Activated CD4-positive, alpha-beta T cell treated with anti-CD3 and anti-CD28 coated beads for 36 hours (primary cell): ENCODE results near the gene GNE. TPM values are rescaled to one million over a fixed set of nuclear protein-coding genes. Genes with fewer than 3 reads are reported as not detected.
"Not testable (repeated sequence)": the region's sequence is repeated elsewhere in the genome, so short reads cannot be mapped to it uniquely, and the experiment has no call there.

ENCODE experiments used
- ATAC-seq: fragments of 200-7000 bp; cut with Tn5 transposase; one replicate; pipeline ENCODE4 v1.10.0; 2021; ENCODE audit warnings: mild to moderate bottlenecking, moderate library complexity
- CTCF ChIA-PET: fragments of 350-600 bp; sonication (Branson Sonifier 250); formaldehyde crosslinking; loops from one replicate; lab custom pipeline; 2021; ENCODE audit warnings: antibody characterized with exemption; lab: Charles Lee
- POLR2A ChIA-PET: fragments of 350-600 bp; sonication (Branson Sonifier 250); formaldehyde crosslinking; loops from one replicate; lab custom pipeline; 2021; ENCODE audit warnings: antibody characterized with exemption, inconsistent platforms; lab: Charles Lee
- DNase-seq: peaks from one replicate; pipeline ENCODE4 v3.0.0-alpha.2; 2020
- H3K27ac Mint-ChIP-seq: one replicate; pipeline ENCODE4 v1.8.0; 2021; ENCODE audit warnings: mixed read lengths
- H3K27me3 Mint-ChIP-seq: one replicate; pipeline ENCODE4 v1.8.0; 2021; ENCODE audit warnings: mixed read lengths
- H3K36me3 Mint-ChIP-seq: one replicate; pipeline ENCODE4 v1.8.0; 2021; ENCODE audit warnings: low read depth, mixed read lengths
- H3K4me1 Mint-ChIP-seq: one replicate; pipeline ENCODE4 v1.8.0; 2021; ENCODE audit warnings: mixed read lengths
- H3K4me3 Mint-ChIP-seq: one replicate; pipeline ENCODE4 v1.8.0; 2021; ENCODE audit warnings: mild to moderate bottlenecking, moderate library complexity, mixed read lengths
- H3K9me3 Mint-ChIP-seq: one replicate; pipeline ENCODE4 v1.8.0; 2021; ENCODE audit warnings: low read depth, mixed read lengths
- intact Hi-C, 2 experiments: fragments of 100-400 bp; cut with DNase I in 1 of 2; cut with micrococcal nuclease in 1 of 2; formaldehyde crosslinking; loops; one replicate each; pipeline versions ENCODE4 v1.14.2 to v1.15.1; 2022 to 2024; cut with DNase I, micrococcal nuclease
- total RNA-seq, 2 experiments: library from RNA; stranded (reverse); gene quantifications; one replicate each; pipeline ENCODE4 v1.2.3, GENCODE V29; 2021

The GNE gene
- total RNA-seq, result 10 to 100 TPM; 17.0 to 19.0 TPM

DNA sequence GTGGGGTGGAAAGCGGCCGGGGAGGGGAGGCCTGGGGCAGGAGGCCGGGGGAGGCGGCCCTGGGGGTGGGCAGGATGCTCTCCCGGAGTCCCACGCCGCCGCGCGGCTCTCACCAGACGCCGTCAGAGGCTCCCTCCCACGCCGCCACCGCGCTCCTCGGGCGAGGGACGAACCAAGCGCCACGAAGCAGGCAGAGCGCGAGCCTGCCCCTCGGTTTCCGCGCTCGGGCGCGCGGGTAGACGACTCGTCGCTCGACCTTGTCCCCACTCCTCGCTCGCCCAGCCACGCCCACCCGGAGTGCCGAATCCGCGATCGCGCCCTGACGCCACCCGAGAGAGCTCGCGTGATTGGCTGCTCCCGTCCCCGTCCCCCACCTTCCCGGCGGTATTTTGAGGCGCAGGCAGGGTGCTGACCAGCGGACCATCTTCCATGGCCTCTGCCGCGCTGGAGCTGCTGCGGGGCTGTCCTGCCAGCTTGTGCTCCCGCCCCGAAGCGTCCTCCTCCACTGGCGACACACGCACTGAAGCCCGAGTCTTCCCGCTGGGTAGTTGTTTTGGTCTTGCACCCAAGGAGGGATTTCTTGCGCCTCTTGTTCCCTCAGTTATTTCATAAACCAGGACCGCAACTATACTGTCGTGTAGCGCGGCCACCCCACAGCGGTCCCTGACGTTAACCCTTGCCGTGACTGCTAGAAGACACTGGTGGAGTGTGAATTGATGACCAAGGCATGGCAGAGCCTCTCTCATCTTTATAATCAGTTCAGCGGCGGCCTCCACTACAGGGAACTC lies at the start of gene GNE:
TSS of gene GNE (minus strand) at position 241 of the 788 bp plus-strand sequence. CDS start 9,093 bp downstream, outside the sequence.
- ATAC-seq, result peak; percentile 85
- Mint-ChIP-seq H3K27me3 (no peaks in the 10 kb centered on the region), H3K4me1 (peaks cover 8% of the 10 kb centered on the region), H3K9me3 (no peaks in the 10 kb centered on the region), H3K36me3 (no peaks in the 10 kb centered on the region), H3K4me3 (peak within 1 kb of the TSS; percentile 91), H3K27ac (peak within 1 kb of the TSS; percentile 90)
- intact Hi-C loops, result loop anchor here (1.0 to 5.0 kb wide), 12 partner anchors 68 to 526 kb away; partner anchors contain the start of genes CLTA (in 2 of the 2), RNF38 (in 2 of the 2), CREB3 (in 1 of the 2) and GLIPR2 (in 1 of the 2)
- ChIA-PET POLR2A (interaction anchor here (0.6 to 1.8 kb wide), 4 partner anchors 10 to 315 kb away, joined by 3 to 6 read pairs (median 4); no protein-coding TSS in a partner anchor), CTCF (interaction anchor here (0.7 to 2.4 kb wide), 6 partner anchors 8 to 434 kb away, joined by 3 to 11 read pairs (median 4); no protein-coding TSS in a partner anchor)
- peak; percentile 99 for DNase-seq

DNA sequence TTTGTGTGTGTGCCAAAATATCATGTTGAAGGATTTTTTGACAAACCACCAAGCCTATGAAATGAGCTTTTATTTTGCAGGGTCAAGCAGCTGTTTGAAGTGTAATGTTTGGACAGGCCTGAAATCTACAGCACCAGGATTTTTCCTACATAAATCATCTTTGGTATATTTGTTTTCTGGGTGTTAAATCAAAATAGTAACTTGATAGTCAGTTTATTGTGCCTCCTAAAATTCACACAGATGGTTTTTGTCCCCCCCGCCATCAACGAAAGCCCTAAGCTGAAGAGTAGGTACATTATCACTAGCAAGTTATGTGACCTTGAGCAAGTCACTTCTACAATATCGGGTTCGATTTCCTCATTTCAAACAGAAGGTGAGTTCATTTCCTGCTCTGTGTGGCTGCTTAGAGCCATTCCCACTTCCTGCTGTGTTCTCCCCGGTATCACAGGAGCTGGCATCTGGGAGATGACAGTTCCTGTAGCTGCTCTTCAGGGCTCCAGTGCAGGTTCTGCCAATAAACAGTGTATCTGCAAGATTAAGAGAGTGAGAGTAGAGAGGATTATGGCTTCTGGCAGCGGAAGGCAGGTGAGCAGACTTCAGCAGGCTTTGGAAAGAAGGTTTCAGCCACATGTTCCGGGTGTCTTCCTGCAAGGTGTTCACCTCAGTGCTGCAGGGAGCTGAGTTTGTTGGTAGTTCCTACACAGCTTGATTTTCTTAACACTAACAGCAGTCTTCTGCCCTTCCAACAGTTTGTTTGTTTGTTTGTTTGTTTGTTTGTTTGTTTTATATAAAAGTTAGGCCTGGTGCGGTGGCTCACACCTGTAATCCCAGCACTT lies 48.4 kb upstream of the GNE start:
- intact Hi-C loops, result no loop called here
- H3K4me1 Mint-ChIP-seq, result peaks cover 9% of the 10 kb centered on the region
- no peaks in the 10 kb centered on the region for H3K36me3 Mint-ChIP-seq
- no peaks in the 10 kb centered on the region for H3K27me3 Mint-ChIP-seq
- peak; percentile 74 for ATAC-seq
- no peaks in the 10 kb centered on the region for H3K9me3 Mint-ChIP-seq
- CTCF ChIA-PET, result interaction anchor here (0.6 to 3.6 kb wide), 6 partner anchors 12 to 483 kb away, joined by 3 to 11 read pairs (median 3); no protein-coding TSS in a partner anchor
- no peak overlapping the region for H3K4me3 Mint-ChIP-seq
- DNase-seq, result peak; percentile 8
- POLR2A ChIA-PET, result no interaction called here
- H3K27ac Mint-ChIP-seq, result peak overlapping the region; percentile 44

- DNase-seq, H3K36me3 Mint-ChIP-seq, POLR2A ChIA-PET, H3K9me3 Mint-ChIP-seq, ATAC-seq, H3K27me3 Mint-ChIP-seq, H3K4me3 Mint-ChIP-seq, CTCF ChIA-PET, H3K4me1 Mint-ChIP-seq, intact Hi-C loops, H3K27ac Mint-ChIP-seq: not testable (repeated sequence)
Measured at GRCh38 chr9:36304366-36304765, 46.1 kb upstream of the GNE start.

GRCh38 chr9:36301227-36301626 lies 43.0 kb upstream of the GNE start:
- POLR2A ChIA-PET, result no interaction called here
- intact Hi-C loops, result no loop called here
- H3K4me3 Mint-ChIP-seq, result no peak overlapping the region
- DNase-seq (no peak), ATAC-seq (no peak)
- H3K4me1 Mint-ChIP-seq, result peaks cover under 1% of the 10 kb centered on the region
- no peak overlapping the region for H3K27ac Mint-ChIP-seq
- CTCF ChIA-PET, result interaction anchor here (0.6 kb wide), 1 partner anchor 105 kb away, joined by 3 read pairs; no protein-coding TSS in a partner anchor
- H3K9me3 Mint-ChIP-seq, result no peaks in the 10 kb centered on the region
- no peaks in the 10 kb centered on the region for H3K27me3 Mint-ChIP-seq
- H3K36me3 Mint-ChIP-seq, result no peaks in the 10 kb centered on the region

DNA sequence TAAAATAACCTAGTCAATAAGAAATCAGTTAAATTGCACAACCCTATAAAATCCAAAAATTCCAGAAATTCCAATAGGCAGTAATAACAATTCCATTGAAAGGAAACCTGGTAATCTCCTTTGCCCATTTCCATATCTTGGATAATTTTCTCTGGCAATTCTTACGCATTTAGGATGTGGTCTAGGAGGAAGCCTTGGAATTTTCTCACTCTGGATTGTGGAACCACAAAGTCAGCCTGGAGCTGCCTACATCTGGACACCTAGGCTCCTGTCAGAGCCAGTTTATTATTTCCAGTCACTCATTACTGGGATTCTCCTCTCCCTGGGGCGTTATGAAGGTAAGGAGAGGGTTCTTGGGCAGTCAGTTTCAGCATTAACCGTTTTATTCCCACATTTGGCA lies 40.3 kb upstream of the GNE start:
- H3K27me3 Mint-ChIP-seq, result no peaks in the 10 kb centered on the region
- no peak for DNase-seq
- POLR2A ChIA-PET, result no interaction called here

DNA sequence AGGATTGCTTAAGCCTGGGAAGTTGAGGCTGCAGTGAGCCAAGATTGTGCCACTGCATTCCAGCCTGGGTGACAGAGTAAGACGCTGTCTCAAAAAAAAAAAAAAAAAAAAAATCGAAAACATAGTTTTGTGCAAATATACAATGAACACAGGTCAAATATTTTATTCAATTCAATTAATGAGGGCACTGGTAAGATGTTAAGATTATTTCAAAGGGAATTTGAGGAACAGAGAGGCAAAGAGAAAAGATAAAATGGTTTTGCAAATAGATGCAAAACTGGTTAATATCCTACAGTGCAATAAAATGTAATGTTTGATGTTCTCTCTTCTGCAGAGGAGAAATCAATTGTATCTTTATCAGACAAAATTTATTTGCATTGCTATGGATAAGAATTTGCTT lies 39.5 kb upstream of the GNE start:
- intact Hi-C loops, result no loop called here
- Mint-ChIP-seq H3K4me1 (no peaks in the 10 kb centered on the region), H3K27ac (no peak overlapping the region), H3K9me3 (no peaks in the 10 kb centered on the region), H3K36me3 (no peaks in the 10 kb centered on the region), H3K4me3 (no peak overlapping the region), H3K27me3 (no peaks in the 10 kb centered on the region)
- ATAC-seq, result no peak
- CTCF ChIA-PET, result no interaction called here
- POLR2A ChIA-PET, result no interaction called here
- DNase-seq, result no peak

More for the DNA sequence above, 40.3 kb upstream of the GNE start:
- no peak for ATAC-seq
- intact Hi-C loops, result no loop called here
- Mint-ChIP-seq H3K4me1 (no peaks in the 10 kb centered on the region), H3K9me3 (no peaks in the 10 kb centered on the region), H3K36me3 (no peaks in the 10 kb centered on the region), H3K4me3 (no peak overlapping the region), H3K27ac (no peak overlapping the region)
- CTCF ChIA-PET, result no interaction called here

GRCh38 chr9:36294996-36295395 lies 36.7 kb upstream of the GNE start:
- POLR2A ChIA-PET, intact Hi-C loops, H3K27ac Mint-ChIP-seq, H3K36me3 Mint-ChIP-seq, DNase-seq, H3K9me3 Mint-ChIP-seq, ATAC-seq, H3K4me3 Mint-ChIP-seq, H3K27me3 Mint-ChIP-seq, H3K4me1 Mint-ChIP-seq: not testable (repeated sequence)
- CTCF ChIA-PET, result interaction anchor here (0.7 to 1.8 kb wide), 3 partner anchors 8 to 1121 kb away, joined by 3 to 6 read pairs (median 4); no protein-coding TSS in a partner anchor

- POLR2A ChIA-PET, result no interaction called here
Measured at GRCh38 chr9:36293918-36294317, 35.7 kb upstream of the GNE start.

GRCh38 chr9:36293171-36293570 lies 34.9 kb upstream of the GNE start:
- CTCF ChIA-PET, result no interaction called here
- H3K9me3 Mint-ChIP-seq, result no peaks in the 10 kb centered on the region
- H3K4me1 Mint-ChIP-seq, result no peaks in the 10 kb centered on the region
- H3K27ac Mint-ChIP-seq, result no peak overlapping the region
- POLR2A ChIA-PET, result no interaction called here
- H3K36me3 Mint-ChIP-seq, result no peaks in the 10 kb centered on the region
- H3K4me3 Mint-ChIP-seq, result no peak overlapping the region
- intact Hi-C loops, result no loop called here
- ATAC-seq (no peak), DNase-seq (no peak)
- H3K27me3 Mint-ChIP-seq, result no peaks in the 10 kb centered on the region

More at GRCh38 chr9:36293918-36294317, 35.7 kb upstream of the GNE start:
- DNase-seq (no peak), ATAC-seq (no peak)
- Mint-ChIP-seq H3K27ac (no peak overlapping the region), H3K36me3 (no peaks in the 10 kb centered on the region), H3K4me3 (no peak overlapping the region), H3K9me3 (no peaks in the 10 kb centered on the region), H3K4me1 (no peaks in the 10 kb centered on the region), H3K27me3 (no peaks in the 10 kb centered on the region)
- CTCF ChIA-PET, result no interaction called here
- intact Hi-C loops, result no loop called here

DNA sequence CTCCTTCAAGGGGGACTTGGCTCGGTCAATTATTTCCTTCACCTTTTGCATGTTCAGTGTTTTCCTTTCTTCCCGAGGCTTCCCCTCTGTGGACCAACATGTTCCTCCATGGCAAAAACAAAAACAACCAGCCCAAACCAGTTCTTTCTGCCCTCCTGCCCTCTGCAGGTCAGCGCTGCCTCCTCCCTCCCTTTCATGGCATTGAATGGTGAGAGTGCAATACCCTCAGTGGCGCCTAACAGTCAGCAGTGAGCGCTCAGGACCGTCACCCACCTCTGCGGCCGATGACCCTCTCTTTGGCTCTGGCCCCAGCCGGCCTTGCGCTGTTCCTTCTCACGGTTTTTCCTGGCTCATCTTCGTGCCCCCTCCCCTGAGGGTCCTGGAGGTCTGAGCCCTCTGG lies 34.4 kb upstream of the GNE start:
- ChIA-PET POLR2A (no interaction called here), CTCF (no interaction called here)
- Mint-ChIP-seq H3K27me3 (no peaks in the 10 kb centered on the region), H3K27ac (no peak overlapping the region), H3K4me1 (no peaks in the 10 kb centered on the region), H3K9me3 (no peaks in the 10 kb centered on the region), H3K36me3 (no peaks in the 10 kb centered on the region), H3K4me3 (no peak overlapping the region)
- no peak for DNase-seq
- intact Hi-C loops, result no loop called here
- no peak for ATAC-seq

GRCh38 chr9:36290996-36291395 lies 32.7 kb upstream of the GNE start:
- H3K36me3 Mint-ChIP-seq, result no peaks in the 10 kb centered on the region
- no peak overlapping the region for H3K4me3 Mint-ChIP-seq
- CTCF ChIA-PET, result interaction anchor here (1.6 kb wide), 1 partner anchor 116 kb away, joined by 3 read pairs; no protein-coding TSS in a partner anchor
- POLR2A ChIA-PET, result interaction anchor here (0.8 kb wide), 1 partner anchor 84 kb away, joined by 3 read pairs; no protein-coding TSS in a partner anchor
- H3K4me1 Mint-ChIP-seq, result no peaks in the 10 kb centered on the region
- no peak for ATAC-seq
- no peak overlapping the region for H3K27ac Mint-ChIP-seq
- intact Hi-C loops, result no loop called here
- H3K9me3 Mint-ChIP-seq, result no peaks in the 10 kb centered on the region
- DNase-seq, result no peak
- no peaks in the 10 kb centered on the region for H3K27me3 Mint-ChIP-seq
